MG63 (cell line): Measurements from ENCODE around the gene DCLK1. TPM values are rescaled to one million over a fixed set of nuclear protein-coding genes. Genes with fewer than 3 reads are reported as not detected.
A peak's percentile ranks its signal among the peaks of the same experiment; 100 is the strongest.
"Not testable (repeated sequence)": the region's sequence is repeated elsewhere in the genome, so short reads cannot be mapped to it uniquely, and the experiment has no call there.

Experiments
- DNase-seq: peaks from one replicate; pipeline ENCODE4 v3.0.0-alpha.2; 2020
- H3K27me3 ChIP-seq: fragments of 250-450 bp; sonication (Bioruptor Pico); 2 replicates; pipeline ENCODE4 v1.5.1; 2020; ENCODE audit warnings: mild to moderate bottlenecking, moderate library complexity
- H3K36me3 ChIP-seq: fragments of 250-450 bp; sonication (Bioruptor Pico); 2 replicates; pipeline ENCODE4 v1.5.1; 2020; ENCODE audit warnings: mild to moderate bottlenecking, moderate library complexity
- H3K4me3 ChIP-seq: fragments of 250-450 bp; sonication (Bioruptor Pico); 2 replicates; pipeline ENCODE4 v1.5.1; 2020; ENCODE audit warnings: mild to moderate bottlenecking, moderate library complexity
- H3K9me3 ChIP-seq: fragments of 250-450 bp; sonication (Bioruptor Pico); 2 replicates; pipeline ENCODE4 v1.5.1; 2020; ENCODE audit warnings: mild to moderate bottlenecking, moderate library complexity
- total RNA-seq: library from RNA; depleted of rRNA; stranded (reverse); fragments of >200 nt; shearing (Covaris generic); gene quantifications from 2 replicates; pipeline ENCODE4 v1.2.3, GENCODE V29; 2014; ENCODE audit warnings: low replicate concordance

The DCLK1 gene
- total RNA-seq, 1 experiment from 2014 or later: 7.0 TPM

DNA sequence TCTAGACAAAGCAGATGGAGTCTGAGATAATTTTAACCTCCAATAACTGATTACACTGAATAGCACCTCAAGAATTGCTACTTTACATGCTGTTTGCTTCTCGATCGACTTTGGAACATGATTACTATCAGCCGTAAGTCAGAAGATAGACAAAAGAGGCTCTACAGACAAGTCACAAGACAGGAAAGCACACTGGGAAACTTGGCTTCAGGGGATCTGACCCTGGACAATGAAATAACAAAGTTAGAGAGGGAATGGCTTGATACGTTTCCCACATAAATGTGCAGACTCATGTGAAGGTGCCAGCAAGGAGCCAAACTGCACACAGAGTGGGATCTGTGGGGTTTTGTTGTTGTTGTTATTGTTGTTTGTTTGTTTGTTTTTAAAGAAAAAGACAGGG lies 28.5 kb downstream of the DCLK1 start:
- no peaks in the 10 kb centered on the region for H3K36me3 ChIP-seq
- no peaks in the 10 kb centered on the region for H3K27me3 ChIP-seq
- DNase-seq: no peak
- no peaks in the 10 kb centered on the region for H3K9me3 ChIP-seq
- no peak overlapping the region for H3K4me3 ChIP-seq

DNA sequence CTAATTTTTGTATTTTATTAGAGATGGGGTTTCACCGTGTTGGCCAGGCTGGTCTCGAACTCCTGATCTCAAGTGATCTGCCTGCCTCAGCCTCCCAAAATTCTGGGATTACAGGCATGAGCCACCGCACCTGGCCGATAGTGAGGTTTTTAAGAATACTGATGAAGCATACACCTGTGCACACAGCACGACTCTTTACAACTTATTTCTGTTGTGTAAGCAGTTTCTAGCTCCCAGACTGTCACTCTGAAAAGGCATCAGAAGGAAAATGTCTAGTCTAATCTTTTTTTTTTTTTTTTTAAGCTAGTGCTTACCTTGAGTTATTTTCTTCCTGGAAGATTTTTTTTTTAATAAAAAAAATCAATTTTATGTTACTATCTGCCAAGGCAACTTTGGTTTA lies 29.3 kb downstream of the DCLK1 start:
- not testable (repeated sequence) for H3K27me3 ChIP-seq, H3K4me3 ChIP-seq, DNase-seq, H3K36me3 ChIP-seq, H3K9me3 ChIP-seq

DNA sequence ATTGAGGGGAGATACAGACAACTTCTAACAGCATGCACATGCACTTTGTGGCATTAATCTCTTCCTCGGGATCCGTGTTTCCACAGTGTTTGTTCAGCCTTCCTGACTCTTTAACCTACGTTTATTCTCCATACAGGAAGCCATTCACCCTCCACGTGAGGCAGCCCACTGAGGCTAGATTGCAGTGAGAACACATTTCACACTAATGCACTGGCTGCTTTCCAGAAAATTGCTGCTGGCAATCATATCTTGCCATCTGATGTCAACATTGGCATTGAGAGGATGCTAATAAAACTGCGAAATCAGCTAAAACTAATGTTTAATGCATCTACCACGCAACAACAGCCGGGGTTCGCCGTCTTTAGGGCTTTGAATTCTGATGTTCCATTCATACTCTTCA lies 30.0 kb downstream of the DCLK1 start:
- H3K4me3 ChIP-seq: no peak overlapping the region
- no peaks in the 10 kb centered on the region for H3K27me3 ChIP-seq
- no peaks in the 10 kb centered on the region for H3K36me3 ChIP-seq
- H3K9me3 ChIP-seq: no peaks in the 10 kb centered on the region
- DNase-seq: no peak

DNA sequence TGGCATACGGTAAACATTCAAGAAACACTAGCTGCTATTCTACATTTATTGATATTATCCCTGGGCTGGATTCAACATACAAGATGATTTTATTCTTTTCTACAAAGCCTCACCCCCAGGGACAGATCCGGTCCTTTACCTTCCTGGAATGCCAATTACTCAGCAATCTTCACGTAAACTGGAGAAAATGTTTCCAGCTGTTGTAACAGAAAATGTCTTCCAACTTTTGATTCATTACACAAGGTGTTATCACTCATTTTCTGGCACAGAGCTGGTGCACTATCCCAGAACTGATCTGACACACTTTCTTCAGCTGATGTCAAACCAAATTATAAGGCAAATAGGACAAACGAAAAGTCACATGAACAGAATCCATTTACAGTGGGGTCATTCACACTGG lies 33.1 kb downstream of the DCLK1 start:
- H3K9me3 ChIP-seq: no peaks in the 10 kb centered on the region
- no peaks in the 10 kb centered on the region for H3K36me3 ChIP-seq
- DNase-seq: no peak
- H3K4me3 ChIP-seq: no peak overlapping the region
- H3K27me3 ChIP-seq: no peaks in the 10 kb centered on the region

DNA sequence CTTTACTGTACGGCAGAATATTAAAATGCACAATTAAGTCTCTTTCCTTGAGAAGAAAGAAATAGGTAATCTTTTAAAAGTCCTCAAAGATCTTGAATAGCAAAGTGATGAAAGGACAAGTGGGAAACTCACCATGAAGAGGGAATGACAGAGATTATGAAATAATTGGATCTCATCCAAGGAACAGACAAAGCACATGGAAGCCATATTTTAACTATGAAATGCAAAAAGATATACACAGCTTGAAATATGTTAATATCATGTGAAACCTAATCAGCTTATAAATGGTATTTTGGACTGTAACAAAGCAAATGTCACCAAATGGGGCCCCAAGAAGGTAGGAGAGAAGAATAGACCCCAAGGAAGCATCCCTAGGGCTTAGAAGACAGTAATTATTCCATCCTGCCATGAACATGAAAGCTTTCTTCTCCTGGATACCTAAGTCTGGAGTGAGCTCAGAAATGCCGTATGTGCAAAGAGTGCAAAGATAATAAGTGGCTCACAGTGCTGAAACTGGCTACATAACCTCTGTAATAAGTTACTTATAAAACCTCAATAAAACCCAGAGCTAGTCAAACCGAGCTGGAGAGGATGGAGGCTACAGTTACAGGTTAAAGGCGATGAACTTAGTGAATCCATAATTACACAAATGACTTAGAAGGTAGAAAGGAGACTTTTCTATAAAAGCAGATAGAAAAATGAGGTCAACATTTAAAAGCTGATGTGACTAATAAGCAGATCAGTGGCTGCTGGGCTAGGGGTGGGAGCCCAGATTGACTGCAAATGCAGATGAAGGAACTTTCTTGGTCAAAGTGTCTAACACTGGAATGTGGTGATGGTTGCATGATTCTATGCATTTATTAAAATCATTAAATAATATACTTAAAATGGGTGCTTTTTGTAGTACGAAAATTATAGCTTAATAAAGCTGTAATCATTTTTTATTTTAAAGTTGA lies 34.4 kb downstream of the DCLK1 start:
- Histone ChIP-seq H3K9me3 (no peaks in the 10 kb centered on the region), H3K36me3 (no peaks in the 10 kb centered on the region), H3K4me3 (no peak overlapping the region), H3K27me3 (no peaks in the 10 kb centered on the region)
- DNase-seq: no peak

DNA sequence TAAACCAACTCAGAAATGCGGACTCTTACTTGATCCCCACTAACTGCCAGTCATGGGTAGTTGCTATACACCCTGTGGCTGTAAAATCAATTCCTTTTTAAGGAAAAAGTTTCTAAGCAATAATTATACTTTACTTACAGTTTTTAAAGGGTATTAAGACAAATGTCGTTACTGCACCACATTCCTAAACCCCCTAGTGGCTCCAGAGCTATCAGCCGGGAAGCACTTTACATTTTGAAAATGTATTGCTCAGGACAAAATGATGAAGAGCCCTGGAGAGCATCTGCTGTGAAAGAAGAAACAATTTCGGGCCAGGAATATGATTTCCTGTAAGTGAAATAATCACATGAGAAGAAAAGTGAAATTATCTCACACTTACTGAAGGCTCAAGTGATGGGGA lies 36.7 kb downstream of the DCLK1 start:
- H3K36me3 ChIP-seq: no peaks in the 10 kb centered on the region
- no peak for DNase-seq
- H3K4me3 ChIP-seq: no peak overlapping the region
- no peaks in the 10 kb centered on the region for H3K27me3 ChIP-seq
- H3K9me3 ChIP-seq: no peaks in the 10 kb centered on the region

DNA sequence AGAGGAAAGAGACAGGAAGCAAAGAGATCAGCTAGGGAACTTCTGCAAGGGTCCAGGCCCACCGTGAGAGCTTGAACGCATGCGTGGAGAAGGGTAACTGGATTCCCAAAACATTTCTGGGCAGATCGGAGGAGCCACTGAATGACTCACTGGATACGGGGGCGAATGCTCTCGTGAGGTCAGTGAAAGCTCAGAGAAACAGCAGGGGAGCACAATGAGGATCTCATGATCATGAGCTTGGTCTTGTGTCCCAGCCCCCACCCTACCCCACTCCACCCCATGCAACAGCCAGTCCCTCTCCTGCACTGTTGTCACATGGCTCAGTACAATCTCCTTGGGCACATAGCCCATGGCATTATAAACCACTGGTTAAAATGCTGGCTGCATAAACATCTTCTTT lies 40.6 kb downstream of the DCLK1 start:
- no peak overlapping the region for H3K4me3 ChIP-seq
- no peaks in the 10 kb centered on the region for H3K9me3 ChIP-seq
- no peaks in the 10 kb centered on the region for H3K27me3 ChIP-seq
- H3K36me3 ChIP-seq: no peaks in the 10 kb centered on the region
- DNase-seq: peak; percentile 47

DNA sequence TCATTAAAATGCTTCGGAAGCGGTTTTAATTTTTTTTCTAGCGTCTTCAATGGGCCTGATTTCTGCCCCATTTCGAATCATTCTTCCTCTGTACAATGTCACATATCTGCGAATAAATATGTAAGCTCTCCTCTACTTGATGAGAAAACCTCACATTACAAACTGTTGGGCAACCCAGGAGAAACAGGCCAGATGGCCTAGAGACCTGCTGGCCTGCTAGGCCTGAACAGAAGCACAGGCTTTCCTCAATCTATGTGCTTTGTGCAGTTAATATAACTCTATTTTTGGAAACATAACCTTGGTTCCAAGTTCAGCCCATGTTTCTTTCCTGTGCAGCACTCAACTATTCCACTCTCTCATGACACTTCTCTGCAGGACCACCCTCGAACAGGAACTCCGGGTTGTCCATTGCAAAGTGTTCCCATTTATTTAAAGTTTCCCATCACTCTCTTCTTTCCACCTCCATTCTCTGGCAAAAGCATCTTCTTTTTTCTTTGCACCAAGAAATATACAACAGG lies 42.0 kb downstream of the DCLK1 start:
- Histone ChIP-seq H3K9me3 (no peaks in the 10 kb centered on the region), H3K27me3 (no peaks in the 10 kb centered on the region), H3K36me3 (no peaks in the 10 kb centered on the region), H3K4me3 (no peak overlapping the region)
- DNase-seq: no peak

DNA sequence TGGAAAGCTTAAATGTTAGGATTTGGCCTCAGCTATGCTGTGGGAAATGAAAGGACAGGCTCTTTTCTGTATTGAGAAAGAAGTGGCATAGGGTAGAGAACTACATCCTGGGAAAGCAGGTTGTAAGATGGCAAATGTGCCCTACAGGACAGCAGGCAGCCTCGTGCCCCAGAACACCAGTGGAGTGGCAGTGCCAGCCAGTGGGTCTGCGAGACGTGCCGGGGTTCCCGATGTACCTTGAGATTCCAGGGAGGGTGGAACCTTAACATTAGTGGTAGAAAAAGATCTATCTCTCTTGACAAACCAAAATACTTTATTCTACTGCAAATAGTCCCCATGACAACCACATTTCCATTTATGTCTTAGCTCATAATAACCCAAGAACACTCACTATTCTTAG lies 42.7 kb downstream of the DCLK1 start:
- Histone ChIP-seq H3K4me3 (no peak overlapping the region), H3K27me3 (no peaks in the 10 kb centered on the region), H3K36me3 (no peaks in the 10 kb centered on the region), H3K9me3 (no peaks in the 10 kb centered on the region)
- DNase-seq: no peak

DNA sequence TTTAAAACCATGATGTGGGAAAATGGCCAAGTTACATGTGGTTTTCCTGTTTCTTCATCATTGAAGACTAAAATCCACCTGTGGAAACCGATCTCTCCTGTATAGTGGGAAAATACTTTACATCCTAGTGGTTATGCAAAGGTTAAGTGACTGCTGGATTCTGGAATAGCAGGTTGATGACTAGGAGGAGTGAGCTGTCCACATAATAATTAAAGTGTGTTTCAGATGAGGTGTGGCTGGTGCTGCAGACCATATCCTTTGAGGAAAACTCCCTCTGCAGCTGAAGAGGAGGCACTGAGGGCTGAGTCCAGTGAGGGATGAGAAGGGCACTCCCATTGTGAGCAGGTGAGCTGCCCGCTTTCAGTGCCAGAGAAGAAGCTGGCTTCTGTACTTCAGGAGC lies 43.2 kb downstream of the DCLK1 start:
- Histone ChIP-seq H3K9me3 (no peaks in the 10 kb centered on the region), H3K36me3 (no peaks in the 10 kb centered on the region), H3K4me3 (no peak overlapping the region), H3K27me3 (no peaks in the 10 kb centered on the region)
- no peak for DNase-seq

DNA sequence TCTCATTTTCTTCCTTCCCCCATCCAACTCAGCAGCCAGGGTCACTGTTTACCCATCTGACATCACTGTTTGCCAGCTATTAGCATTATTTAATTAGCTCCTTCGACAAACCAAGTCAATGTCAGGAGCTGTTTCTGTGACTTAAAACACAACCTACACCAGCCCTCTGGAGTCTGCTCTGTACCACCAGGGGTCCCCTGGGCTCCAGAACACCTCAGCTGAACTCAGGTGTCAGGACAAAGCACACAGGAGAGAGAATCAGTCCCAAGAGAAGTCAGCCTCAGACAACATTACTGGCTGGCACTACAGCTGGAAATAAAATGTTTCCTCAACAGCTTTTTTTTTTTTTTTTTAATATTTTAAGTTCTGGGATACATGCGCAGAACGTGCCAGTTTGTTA lies 45.1 kb downstream of the DCLK1 start:
- DNase-seq: no peak
- H3K9me3 ChIP-seq: no peaks in the 10 kb centered on the region
- no peaks in the 10 kb centered on the region for H3K27me3 ChIP-seq
- H3K4me3 ChIP-seq: no peak overlapping the region
- no peaks in the 10 kb centered on the region for H3K36me3 ChIP-seq

DNA sequence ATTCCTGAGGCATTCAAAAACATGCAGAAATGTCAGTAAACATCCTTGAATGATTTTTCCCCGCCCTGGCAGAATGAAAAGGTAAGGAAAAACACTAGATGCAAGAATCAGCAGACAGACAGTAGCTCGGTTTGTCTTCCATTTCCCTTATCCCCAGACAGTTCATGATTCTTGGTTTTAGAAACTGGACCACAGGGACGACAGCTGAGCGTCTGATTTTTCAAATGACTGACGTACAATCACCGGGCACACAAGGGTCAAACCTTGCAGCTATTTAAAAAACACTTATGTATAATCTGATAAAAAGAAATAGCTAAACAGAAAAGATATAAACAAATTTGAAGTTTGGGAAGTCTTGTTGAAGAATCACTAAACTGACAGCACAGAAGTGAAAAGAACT lies 47.1 kb downstream of the DCLK1 start:
- H3K9me3 ChIP-seq: no peaks in the 10 kb centered on the region
- DNase-seq: no peak
- H3K4me3 ChIP-seq: no peak overlapping the region

DNA sequence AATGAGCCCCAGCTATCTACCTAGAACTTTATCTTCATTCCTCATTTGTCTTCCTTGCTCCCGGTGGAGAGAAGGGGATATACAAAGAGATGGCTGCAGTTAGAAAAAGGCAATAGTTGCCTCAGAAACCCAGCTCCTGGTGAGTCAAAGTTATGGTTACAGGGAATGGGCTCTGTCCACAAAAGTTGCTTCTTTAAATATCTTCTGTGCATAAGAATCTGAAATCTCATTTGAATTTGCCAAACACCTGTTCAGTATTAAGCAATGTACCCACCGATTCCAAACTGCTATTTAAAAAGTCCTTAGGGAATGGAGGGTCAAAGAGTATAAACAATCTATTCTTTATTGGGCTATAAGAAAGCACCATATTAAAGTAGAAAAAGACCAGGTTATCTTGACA lies 48.4 kb downstream of the DCLK1 start:
- Histone ChIP-seq H3K36me3 (no peaks in the 10 kb centered on the region), H3K4me3 (no peak overlapping the region), H3K9me3 (no peaks in the 10 kb centered on the region), H3K27me3 (no peaks in the 10 kb centered on the region)
- DNase-seq: no peak

More for the DNA sequence above, 47.1 kb downstream of the DCLK1 start:
- H3K36me3 ChIP-seq: no peaks in the 10 kb centered on the region
- no peaks in the 10 kb centered on the region for H3K27me3 ChIP-seq

DNA sequence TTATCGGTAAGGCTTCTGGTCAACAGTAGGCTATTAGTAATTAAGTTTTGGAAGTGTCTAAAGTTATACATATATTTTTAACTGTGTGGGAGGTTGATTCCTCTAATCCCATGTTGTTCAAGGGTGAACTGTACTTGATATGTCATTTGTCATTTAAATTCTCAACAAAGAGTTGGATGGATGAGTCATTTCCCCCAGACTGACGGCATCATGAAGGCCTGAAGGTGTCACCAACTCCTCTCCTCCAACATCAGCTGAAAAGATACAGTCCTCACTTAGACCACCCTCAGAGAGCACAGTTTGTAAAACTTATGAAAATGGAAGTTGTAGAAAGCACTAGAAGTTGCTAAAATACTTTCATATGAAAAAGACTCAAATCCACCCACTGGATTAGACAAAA lies 48.8 kb downstream of the DCLK1 start:
- no peaks in the 10 kb centered on the region for H3K9me3 ChIP-seq
- no peaks in the 10 kb centered on the region for H3K27me3 ChIP-seq
- no peak for DNase-seq
- no peak overlapping the region for H3K4me3 ChIP-seq
- no peaks in the 10 kb centered on the region for H3K36me3 ChIP-seq

DNA sequence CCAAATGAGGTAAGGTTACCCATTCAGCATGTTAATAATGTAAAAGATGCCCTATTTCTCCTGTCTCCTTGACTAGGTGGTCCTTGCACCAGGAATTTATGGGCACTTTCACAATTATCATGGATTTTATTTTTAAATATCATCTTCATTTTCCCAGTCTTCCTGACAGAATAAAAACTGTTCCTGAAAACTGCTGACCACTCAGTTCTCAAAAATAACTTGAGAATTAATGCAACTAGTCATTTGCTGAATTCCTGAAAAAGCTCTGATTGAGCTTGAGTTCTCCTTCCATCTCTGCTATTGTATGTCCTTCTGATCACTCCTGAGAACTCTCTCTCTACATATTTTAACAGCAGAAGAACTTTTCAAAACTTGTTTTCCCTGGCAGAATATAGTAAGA lies 55.0 kb downstream of the DCLK1 start:
- no peak for DNase-seq
- Histone ChIP-seq H3K36me3 (no peaks in the 10 kb centered on the region), H3K27me3 (no peaks in the 10 kb centered on the region), H3K9me3 (no peaks in the 10 kb centered on the region), H3K4me3 (no peak overlapping the region)

DNA sequence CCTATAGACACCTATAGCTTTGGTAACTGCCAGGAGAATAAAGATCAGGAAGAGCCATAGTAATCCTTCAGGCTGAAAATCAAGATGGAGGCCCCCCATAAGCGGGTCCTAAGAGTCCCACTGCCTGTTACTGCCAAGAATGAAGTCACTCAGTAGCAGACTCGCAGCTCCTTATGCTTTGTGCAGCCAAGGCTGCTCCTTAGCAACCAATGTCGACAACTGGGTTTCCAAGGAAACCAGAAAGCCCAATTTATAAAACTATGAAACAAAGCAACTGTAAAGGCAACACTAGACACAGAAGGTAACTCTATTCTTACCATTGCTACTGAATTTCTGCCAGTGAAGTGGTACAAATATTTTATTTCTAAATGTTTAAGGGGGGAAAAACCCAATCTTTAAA lies 56.5 kb downstream of the DCLK1 start:
- Histone ChIP-seq H3K4me3 (no peak overlapping the region), H3K36me3 (no peaks in the 10 kb centered on the region), H3K9me3 (no peaks in the 10 kb centered on the region), H3K27me3 (no peaks in the 10 kb centered on the region)
- DNase-seq: no peak

DNA sequence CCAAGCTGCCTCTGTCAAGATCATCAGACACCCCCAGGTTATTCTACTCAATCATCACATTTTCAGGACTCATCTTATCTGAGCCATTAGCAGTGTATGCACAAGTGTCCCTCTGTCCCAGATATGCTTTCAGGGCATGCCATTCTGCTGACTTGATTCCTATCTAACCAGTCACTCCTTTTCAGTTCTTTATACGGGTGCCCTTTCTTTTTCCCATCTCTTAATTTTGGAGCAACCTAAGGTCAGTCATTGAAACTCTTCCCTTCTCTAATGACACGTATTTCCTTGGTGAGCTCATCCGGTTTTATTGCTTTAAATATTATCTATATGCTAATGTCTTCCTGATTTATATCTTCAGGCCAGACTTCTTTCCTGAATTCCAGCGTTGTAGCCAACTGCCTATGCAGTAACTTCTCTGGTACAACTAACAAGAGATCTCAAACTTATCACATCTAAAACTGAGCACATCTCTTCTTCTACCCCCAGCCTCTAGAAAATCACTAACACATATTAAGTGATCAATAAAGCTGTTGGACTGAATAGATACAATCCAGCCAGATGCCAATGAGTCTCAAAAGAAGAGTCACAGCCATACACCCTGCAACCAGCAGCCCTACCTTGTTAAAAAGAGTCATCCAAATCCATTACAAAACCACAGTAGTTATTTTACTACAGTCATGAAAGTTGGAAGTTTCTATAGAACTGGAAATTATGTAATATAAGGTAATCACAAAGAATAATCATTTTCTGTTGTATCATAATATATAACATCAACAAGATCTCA lies 58.8 kb downstream of the DCLK1 start:
- H3K4me3 ChIP-seq: no peak overlapping the region
- no peaks in the 10 kb centered on the region for H3K27me3 ChIP-seq
- no peak for DNase-seq
- no peaks in the 10 kb centered on the region for H3K9me3 ChIP-seq
- no peaks in the 10 kb centered on the region for H3K36me3 ChIP-seq
